Astrocyte of the spinal cord (primary cell): ENCODE results near the gene CWC15.
A peak's percentile ranks its signal among the peaks of the same experiment; 100 is the strongest.

ENCODE experiments used
- DNase-seq: peaks from one replicate; pipeline ENCODE4 v3.0.0; 2011; ENCODE audit warnings: low read depth, low spot score
- H3K4me3 ChIP-seq: 2 replicates; pipeline ENCODE4 v1.5.1; 2011; ENCODE audit warnings: low read depth, mild to moderate bottlenecking, low read length, moderate library complexity
- in situ Hi-C: cut with HindIII; loops from 2 replicates; pipeline ENCODE4 v1.10.0; 2017; ENCODE audit warnings: low sequenced_read_pairs
- TF ChIP-seq, protein P1 (sequence below): IDR thresholded peaks from 2 replicates; pipeline ENCODE4 v1.5.1; 2012; ENCODE audit warnings: low read depth, mild to moderate bottlenecking, low read length, inconsistent platforms

The CWC15 gene

DNA sequence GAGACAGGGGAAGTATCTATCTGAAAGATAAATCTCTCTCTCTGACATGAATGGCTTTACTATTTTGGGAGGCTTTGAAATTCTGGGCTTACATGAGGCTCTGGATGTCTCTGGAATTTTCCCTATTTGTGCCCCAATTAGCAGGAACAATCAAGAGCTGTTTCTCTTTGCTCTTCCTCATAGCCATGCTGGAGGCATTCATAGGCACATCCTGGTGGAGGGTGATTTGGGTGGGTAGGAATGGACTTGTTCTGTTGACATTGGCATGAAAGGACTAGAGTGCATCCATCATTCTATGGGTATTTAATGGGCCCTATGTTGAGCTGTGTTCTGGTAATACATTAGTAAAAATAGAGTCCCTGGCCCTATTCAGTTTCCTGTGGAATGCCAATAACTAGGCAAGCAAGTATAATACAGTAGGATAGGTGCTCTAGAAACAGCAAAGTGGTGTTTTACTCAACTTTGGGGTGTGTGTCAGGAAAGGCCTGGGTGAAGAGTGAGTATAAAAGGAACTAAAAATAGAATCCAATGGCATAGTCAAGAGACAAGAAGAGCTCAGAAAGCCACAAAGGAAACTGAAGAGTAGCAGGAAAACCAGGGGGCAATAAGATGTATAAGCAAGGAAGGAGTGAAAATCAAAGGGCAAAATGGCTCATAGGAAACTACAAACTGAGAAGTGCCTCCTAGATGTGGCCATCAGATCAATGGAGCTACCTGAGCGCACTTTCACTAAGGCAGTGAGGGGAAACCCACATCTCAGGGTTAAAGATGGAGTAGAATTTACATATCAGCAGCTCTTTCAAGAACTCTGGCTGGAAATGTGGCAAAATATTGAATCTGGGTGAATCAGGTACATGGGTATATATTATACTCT lies 45.0 kb downstream of the CWC15 start:
- TF ChIP-seq, protein P1, sequence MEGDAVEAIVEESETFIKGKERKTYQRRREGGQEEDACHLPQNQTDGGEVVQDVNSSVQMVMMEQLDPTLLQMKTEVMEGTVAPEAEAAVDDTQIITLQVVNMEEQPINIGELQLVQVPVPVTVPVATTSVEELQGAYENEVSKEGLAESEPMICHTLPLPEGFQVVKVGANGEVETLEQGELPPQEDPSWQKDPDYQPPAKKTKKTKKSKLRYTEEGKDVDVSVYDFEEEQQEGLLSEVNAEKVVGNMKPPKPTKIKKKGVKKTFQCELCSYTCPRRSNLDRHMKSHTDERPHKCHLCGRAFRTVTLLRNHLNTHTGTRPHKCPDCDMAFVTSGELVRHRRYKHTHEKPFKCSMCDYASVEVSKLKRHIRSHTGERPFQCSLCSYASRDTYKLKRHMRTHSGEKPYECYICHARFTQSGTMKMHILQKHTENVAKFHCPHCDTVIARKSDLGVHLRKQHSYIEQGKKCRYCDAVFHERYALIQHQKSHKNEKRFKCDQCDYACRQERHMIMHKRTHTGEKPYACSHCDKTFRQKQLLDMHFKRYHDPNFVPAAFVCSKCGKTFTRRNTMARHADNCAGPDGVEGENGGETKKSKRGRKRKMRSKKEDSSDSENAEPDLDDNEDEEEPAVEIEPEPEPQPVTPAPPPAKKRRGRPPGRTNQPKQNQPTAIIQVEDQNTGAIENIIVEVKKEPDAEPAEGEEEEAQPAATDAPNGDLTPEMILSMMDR: no peak
- no peak overlapping the region for H3K4me3 ChIP-seq
- DNase-seq: peak; percentile 23
- in situ Hi-C loops: no loop called here

DNA sequence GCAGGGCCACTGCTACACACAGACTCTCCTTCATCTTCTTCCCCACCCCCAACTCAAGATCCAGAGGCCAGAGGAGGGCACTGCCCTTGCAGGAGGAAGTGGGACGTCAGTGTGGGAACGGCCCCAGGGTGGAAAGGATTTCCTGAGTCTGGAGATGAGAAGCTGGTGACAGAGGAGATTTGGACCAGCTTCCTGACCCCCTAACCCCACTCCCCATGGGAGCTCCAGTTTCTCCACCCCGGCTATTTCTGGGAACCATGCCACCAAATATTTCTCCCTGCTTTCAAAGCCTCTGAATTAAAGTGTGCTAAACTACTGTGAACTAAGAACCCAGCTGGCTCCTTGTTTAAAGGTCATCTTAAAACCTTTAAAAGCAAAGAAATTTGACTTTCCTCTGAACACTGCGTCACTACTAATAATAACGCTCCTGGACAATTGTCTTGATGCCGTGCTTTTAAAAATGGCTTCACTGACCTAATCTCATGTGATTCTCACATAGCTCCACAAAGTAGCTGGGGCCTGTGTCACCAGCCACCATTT lies 46.6 kb downstream of the CWC15 start:
- no peak overlapping the region for H3K4me3 ChIP-seq
- TF ChIP-seq, protein P1: no peak
- in situ Hi-C loops: no loop called here
- peak; percentile 96 for DNase-seq

DNA sequence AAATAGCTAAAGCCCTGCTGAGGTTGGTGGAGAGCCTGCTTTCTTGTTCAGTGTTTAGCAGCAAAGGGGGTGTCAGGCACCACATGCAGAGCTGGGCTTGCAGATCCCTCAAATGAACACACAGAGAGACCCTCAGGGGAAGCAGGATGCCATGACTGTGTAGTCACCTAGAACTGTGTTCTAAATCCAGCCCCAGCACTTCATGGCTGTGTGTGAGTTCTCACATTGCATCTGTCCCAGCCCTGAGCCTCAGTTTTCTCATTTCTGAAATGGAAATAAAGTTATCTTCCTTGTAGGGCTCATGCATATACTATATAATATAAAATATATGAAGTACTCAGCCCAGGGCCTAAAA lies 47.1 kb downstream of the CWC15 start:
- in situ Hi-C loops: no loop called here
- no peak for DNase-seq
- TF ChIP-seq, protein P1: no peak
- H3K4me3 ChIP-seq: no peak overlapping the region

DNA sequence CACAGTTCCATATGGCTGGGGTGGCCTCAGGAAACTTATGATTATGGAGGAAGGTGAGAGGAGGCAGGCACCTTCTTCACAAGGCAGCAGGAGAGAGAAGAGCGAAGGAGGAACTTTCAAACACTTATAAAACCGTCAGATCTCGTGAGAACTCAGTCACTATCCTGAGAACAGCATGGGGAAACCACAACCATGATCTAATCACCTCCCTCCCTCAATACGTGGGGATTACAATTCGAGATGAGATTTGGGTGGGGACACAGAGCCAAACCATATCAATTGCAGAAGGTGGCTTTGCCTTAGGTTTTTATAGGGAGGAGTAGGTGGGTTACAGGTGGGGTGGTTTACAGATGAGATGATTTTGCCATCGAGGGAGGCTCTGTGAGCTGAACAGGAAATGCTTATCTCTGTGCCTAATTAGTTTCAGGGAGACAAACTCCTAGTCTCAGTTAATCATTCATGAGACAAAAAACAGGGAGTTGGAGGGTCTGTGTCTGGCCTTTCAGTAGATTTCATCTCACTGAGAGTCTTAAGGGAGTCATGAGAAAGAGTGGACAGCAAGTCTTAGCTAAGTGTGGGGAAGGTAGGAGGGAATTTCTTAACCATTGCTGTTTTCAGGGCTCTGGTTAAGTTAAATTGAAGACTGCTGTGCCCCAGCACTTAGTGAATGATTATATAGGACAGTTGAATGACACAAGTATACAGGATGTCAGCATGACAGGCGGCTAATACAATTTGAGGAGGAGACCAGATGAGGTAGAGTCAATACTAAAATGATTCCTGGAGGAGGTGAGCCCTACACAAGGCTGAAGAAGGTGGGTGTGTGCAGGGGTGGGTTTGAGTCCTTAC lies 47.7 kb downstream of the CWC15 start:
- no peak for DNase-seq
- no peak overlapping the region for H3K4me3 ChIP-seq
- in situ Hi-C loops: no loop called here
- TF ChIP-seq, protein P1: no peak

DNA sequence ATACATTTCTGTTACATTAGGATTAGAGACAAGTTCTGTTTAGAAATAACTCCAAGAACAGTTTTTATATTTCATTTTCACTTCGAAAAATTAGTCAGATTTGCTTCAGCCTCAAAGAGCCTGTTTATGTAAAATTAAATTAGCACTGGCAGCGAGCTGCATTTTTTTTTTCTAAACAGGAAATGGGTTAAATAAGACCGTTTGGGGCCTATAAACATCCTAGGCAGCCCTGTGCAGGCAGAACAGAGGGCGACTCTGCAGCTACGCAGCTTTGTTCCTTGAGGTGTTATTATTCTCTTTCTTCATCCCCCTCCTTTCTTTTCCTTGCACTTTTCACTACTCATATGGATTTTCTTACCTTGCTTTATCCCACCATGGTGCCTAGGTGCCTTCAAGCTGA lies 48.7 kb downstream of the CWC15 start:
- TF ChIP-seq, protein P1: no peak
- H3K4me3 ChIP-seq: no peak overlapping the region
- DNase-seq: no peak
- in situ Hi-C loops: no loop called here

DNA sequence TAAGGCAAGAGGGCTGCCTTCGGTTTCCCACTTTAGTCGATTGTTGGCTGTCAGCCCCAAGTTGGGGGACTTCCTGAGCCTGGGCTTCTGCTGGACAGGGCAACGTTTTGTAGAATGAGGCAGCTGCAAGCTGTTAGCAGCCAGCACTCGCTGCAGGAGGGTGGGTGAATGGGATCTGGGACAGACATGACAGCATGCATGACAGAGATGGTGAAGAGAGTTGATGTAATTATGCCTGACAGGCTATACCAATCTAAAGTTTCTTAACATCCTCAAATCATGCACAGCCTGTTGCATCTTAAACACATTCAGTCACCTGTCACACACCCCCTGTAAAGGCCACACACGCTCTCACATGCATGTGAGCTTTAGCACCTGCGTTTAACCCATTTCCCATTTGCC lies 49.2 kb downstream of the CWC15 start:
- TF ChIP-seq, protein P1: no peak
- H3K4me3 ChIP-seq: no peak overlapping the region
- in situ Hi-C loops: no loop called here
- no peak for DNase-seq
